Activated T-cell treated with anti-CD3 and anti-CD28 coated beads for 1 hour (primary cell): ENCODE data around the gene TMEM259.
A peak's percentile ranks its signal among the peaks of the same experiment; 100 is the strongest.

Source experiments
- DNase-seq: peaks from one replicate; pipeline ENCODE4 v3.0.0-alpha.2; 2020; ENCODE audit warnings: low read depth

The TMEM259 gene

DNA sequence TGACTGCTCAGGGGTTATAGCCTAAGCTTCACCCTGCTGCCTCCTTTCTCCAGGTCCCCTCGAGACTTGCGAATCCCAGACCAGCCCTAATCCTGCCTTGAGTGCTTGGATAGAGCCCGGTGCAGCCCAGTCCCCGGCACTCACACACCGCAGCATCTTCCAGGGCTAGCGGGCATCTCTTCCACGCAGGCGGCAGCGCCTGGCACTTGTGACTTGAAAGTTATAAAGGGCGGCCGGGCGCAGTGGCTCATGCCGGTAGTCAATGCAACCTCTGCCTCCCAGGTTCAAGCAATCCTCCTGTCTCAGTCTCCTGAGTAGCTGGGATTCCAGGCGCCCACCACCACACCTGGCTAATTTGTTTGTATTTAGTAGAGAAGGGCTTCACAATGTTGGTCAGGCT is 34.8 kb downstream of the TMEM259 start:
- DNase-seq: no peak

DNA sequence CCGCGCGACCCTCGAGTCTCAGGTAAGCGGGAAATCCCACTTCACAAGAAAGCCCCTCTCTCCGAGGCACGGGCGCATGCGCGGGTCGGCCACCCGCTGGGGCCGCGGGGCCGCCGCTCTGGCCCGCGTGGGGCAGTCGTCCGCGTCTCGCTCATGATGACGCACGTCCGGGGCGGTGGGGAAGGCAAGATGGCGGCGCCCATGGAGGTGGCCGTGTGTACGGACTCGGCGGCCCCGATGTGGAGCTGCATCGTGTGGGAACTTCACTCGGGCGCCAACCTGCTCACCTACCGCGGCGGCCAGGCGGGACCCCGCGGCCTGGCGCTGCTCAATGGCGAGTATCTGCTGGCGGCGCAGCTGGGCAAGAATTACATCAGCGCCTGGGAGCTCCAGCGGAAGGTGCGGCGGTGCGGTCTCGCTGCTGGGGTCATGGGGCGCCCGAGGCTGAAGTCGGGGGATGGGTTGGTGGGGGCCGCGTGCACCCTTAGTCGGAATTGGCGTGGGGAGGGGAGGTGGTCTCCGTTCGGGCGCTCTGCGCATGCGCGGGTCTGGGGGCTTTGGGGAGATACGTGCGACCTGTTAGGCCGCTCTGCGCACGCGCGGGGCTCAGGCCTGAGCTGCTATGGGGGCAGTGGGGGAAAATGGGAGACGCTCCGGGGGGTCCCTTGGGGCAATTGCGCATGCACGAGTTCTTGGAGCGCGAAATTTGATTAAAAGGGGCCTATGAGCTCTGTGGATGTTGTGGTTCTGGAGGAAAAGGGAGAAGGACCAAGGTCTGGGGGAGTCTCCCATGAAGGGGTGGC is 36.6 kb downstream of the TMEM259 start, which contains the start of gene WDR18:
Gene WDR18, plus strand, starts transcription at position 181 of the 803 bp plus-strand sequence. Its CDS starts 9 bp downstream, at position 190.
- peak; percentile 84 for DNase-seq

DNA sequence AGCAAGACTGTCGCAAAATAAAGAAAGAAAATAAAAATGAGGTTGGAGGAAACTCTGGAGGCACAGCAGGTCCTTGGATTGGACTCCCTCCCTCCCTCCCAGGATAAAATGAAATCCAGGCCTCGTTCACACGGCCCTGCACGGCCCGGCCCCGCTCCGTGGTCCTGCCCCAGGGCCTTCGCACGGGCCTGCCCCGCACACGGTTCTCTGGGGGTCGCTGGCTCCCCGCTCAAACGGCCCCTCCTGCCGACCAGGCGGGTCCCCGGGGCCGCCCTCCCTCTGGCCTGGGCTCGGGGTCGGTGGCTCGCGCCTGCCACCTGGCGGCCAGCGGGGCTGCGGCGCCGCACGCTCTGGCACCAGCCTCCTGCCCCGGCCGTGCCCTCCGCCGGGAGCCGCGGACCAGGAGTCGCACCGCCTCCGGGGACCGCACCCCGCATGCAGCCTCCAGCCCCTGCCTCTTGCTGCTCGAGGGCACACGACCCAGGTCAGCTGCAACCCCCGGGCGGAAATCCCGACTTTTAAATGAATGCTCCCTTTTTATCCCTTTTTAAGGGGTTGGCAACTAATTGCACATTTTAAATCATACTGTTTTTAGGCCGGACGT is 38.3 kb downstream of the TMEM259 start:
- peak; percentile 63 for DNase-seq

DNA sequence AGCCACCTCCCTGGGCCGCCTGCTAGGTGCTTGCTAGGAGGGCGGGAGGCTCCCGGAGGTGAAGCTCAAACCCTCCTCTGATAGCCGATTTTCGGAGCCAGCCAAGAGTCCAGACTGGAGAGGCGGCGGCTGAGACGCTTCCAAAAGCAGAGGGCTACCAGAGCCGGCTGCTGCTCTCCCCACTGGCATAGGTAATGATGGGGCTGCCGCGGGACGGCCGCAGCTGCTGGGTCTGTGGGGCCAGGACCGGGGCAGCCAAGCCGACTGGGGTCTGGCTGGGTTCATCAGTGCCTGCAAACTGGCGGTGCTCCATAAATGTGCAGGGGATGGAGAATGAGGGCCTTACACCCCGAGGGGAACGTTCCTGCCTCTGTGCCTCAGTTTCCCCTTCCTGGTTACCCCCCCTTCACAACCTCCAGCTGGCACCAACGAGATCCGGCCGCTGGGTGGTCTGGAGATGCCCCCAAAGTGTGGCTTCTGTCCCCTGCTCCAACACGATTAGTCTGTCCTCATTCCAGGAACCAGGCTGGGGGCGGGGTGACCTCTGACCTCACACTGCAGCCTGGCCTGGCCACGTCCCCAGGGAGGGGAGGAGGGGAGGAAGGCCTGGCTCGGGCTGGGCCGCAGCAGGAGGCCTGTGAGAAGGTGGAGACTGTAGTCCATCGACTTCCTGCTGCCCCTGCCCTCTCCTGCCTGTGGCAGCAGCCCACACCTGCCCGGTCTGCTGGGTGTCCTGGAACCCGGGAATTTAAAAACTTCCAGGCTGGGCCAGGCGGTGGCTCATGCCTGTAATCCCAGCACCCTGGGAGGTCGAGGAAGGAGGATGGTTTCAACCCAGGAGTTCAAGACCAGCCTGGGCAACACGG is 40.6 kb downstream of the TMEM259 start:
- DNase-seq: no peak

DNA sequence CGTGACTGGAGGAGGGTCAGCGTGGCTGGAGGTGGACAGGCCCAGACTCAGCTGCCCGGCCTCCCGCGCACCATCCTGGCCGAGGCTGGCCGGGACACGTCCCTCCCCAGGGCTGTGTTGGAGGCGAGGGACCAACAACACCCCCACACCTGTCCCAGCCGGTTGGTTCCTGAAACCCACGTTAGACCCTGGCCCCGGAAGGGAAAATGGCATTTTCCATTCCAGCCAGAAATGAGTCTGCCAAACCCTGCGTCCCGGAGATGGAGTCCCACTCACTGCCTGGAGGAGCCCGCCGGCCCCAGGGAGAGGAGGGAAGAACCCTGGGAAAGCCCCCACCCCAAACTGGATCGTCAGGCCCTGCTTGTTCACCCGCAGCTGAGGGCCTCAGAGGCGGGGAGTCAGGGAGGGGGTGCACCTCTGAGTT is 41.6 kb downstream of the TMEM259 start:
- DNase-seq: no peak

DNA sequence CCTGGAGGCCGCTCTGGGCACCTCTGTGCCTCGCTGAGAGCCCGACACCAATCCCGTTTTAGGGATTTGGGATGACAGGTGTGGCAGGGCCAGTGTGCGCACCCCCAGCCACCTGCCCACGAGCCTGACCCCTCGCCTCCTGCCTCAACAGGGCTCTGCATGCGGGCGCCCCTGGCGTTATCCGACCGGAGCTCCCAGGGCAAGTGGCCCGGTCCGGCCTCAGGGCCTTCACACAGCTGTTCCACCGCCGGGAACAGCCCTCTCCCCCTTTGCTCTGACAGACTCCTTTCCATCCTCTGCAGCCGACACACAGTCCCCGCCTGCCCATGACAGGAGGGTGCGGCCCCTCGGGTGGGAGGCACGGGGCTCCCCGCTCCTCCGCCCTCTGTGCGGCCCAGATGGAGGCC is 43.9 kb downstream of the TMEM259 start:
- no peak for DNase-seq

DNA sequence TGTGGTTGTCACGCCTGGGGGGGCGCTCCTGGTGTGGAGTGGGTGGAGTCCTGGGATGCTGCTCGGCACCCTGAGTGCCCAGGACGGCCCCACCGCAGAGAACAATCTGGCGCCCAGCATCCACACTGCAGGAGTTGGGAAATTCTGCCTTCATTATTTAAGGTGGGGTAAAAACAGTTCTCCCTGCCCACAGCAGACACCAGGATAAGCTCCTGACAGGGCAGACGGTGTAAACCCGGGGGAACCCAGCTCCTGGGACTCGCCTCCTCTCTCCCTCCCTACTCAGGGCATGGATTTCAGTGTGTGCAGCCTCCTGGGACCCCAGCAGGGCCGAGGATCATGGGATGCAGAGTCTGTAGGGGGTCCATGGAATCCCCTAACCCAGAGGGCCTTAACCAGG is 44.4 kb downstream of the TMEM259 start:
- DNase-seq: no peak

DNA sequence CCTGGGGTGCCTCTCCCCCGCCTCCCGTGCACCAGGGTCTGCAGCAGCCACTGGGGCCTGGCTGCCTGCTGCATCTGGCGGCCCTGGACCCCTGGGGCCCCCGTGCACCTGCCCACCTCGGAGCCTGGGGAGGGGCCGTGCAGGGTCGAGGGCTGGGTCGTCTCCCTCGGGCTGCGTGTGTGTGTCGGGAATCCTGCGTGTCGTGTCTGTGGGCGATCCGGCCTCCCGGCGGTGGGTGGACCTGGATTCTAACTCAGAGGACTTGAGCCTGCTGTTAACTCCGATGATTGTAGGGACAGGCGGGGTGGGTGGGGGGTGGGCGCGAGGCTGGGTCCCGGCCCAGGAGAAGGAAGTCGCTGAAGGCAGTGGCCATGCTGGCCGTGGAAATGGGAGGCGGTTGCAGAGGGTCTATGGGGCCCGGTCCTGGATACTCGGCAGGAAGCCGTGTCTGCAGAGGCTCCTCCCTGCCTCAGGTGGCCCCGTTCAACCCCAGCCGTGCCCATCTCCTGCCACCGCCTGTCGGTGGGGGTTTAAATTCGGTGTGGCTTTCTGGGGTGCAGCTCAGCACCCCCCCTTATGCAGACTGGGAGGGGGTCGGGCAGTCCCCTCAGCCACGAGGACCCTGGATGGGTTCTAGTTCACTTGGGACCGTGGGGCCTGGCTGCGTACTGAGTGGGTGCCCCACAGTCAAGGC is 46.2 kb downstream of the TMEM259 start:
- DNase-seq: no peak

DNA sequence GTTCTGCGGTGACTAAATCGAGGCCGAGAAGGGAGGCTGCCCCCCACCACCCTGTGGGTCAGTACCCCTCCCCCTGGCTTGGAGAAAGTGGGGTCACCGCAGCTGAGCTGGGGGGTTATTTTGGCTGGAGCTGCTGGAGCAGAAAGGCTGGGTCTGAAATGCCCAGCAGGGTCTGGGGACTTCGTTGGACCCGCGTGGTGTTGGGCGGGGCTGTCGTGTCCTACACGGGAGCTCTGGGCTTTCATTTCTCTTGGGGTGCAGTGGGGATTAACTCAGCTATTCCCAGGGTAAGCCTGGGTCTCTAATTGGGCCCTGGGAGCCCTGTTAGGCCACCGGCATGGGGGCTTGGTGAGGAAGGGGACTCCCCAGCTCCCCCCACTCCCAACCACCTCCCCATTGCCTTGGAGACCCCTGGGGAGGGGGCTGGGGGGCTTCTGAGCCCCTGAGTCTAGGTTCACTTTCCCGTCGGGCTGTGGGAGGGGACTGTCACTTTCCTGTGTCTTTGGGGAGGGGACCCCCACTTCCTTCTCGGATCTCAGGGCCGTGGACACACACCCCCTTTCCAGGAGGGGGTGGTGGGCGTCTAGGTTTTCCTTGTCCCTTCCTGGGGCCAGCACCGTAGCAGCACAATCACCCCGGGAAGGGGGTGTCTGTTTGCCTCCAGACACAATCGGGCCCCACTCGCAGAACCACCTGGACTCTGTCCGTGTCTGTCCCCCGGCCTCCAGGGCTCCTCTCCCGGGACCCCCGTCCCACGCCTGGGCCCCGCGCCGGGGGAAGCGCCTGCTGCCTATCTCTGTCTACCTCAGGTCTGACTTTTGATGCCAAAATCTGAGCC is 47.0 kb downstream of the TMEM259 start:
- no peak for DNase-seq

DNA sequence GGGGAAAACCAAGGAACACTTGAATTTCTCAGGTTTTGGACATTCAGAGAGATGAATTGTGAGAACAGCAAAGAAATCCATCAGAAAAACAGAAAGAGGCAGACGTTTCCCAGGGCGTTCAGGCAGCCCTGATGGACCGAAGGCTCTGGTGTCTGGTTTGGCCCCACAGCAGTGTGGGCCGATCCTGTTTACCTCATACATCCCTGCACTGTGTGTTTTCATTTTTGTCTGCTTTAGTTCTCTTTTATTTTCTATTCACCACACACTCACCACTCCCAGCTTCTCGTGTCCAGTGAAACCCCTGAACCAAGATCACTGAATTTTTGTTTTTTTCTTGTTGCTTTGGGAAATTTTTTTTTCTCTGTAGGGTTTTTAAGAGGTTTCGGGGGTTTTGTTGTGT is 48.6 kb downstream of the TMEM259 start:
- no peak for DNase-seq

DNA sequence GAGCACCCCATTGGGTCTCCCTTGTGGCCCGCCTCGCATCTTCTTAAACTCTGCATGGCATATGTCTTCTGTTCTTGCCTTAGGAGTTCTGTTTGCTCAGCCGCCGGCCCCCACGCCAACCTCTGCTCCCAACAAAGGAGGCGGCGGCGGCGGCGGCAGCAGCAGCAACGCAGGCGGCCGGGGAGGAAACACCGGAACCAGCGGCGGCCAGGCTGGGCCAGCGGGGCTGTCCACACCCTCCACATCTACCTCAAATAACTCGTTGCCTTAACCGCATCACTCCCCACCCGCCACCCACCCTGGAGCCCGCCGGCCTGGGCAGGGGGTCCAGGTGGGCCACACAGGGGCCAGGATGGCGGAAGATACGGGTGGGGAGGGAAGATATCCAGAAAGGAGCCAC is 49.1 kb downstream of the TMEM259 start:
- no peak for DNase-seq

DNA sequence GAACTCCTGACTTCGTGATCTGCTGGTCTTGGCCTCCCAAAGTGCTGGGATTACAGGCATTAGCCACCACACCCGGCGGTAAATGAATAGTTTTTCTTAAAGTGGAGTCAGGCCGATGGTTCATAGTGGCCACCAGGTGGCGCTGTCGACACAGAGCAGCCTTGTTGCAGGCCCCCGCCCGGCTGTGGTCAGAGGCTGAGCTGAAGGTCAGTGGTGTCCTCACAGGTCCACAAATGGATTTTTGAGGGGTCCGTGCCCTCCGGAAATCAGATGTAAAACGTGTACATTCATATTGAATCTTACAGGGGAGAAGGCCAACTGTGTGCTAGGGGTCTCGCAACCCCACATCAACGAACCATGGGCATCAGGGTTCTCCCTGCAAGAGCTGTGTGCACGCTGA is 50.2 kb downstream of the TMEM259 start:
- DNase-seq: no peak

DNA sequence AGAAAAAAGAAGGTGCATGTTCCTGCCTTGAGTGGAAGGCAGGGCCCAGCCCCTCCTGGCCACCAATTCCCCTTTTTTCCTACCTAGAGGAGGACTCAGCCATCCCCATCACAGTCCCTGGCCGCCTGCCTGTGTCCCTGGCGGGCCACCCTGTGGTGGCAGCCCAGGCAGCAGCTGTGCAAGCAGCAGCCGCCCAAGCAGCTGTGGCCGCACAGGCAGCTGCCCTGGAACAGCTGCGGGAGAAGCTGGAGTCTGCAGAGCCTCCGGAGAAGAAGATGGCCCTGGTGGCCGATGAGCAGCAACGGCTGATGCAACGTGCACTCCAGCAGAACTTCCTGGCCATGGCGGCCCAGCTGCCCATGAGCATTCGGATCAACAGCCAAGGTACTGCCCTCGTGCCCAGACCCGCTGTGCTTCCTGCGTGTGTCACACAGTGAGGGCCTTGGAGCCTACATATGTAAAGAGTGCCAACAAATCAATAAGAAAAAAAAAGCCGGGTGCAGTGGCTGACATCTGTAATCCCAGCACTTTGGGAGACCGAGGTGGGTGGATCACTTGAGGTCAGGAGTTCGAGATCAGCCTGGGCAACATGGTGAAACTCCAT is 54.3 kb downstream of the TMEM259 start:
- no peak for DNase-seq

DNA sequence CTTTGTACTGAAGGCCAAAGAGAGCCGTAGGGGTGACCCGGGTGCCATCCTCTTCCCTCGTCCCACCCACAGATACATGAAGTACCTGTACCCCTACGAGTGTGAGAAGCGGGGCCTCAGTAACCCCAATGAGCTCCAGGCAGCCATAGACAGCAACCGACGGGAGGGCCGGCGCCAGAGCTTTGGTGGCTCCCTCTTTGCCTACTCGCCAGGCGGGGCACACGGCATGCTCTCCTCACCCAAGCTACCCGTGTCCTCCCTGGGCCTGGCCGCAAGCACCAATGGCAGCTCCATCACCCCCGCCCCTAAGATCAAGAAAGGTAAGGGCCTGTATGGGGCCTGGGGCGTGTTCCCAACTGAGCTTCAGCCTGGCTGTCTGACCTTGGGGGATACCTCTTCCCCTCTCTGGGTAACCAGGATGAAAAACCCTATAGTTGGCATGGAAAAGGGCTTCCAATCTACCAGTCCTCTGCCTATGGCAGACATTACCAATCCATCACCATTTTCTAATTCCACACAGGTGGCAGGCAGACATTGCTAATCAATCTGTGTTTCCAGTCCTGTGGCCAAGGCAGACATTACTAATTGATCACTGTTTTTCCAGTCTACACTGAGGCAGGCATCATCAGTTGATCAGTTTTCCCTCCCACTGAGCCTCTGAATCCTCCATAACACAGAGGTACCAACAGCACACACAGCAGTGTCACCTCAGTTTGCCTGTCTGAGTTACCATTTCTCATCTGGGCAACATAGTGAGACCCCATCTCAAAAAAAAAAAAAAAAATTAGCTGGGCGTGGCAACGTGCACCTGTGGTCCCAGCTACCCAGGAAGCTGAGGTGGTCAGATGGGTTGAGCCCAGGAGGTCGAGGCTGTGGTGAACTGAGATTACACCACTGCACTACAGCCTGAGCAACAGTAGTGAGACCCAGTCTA is 55.9 kb downstream of the TMEM259 start:
- DNase-seq: no peak

DNA sequence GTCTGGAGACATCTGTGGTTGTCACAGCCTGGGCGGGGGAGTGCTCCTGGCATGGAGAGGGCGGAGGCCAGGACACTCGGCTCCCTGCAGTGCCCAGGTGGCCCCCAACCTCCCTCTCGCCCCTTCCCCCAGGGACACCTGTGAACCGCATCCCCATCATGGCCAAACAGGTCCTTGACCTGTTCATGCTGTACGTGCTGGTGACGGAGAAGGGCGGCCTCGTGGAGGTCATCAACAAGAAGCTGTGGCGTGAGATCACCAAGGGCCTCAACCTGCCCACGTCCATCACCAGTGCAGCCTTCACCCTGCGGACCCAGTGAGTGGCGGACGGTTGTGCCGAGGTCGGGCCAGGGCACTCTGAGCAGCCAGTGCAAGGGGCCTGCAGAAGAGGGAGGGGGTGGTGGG is 56.8 kb downstream of the TMEM259 start:
- no peak for DNase-seq

DNA sequence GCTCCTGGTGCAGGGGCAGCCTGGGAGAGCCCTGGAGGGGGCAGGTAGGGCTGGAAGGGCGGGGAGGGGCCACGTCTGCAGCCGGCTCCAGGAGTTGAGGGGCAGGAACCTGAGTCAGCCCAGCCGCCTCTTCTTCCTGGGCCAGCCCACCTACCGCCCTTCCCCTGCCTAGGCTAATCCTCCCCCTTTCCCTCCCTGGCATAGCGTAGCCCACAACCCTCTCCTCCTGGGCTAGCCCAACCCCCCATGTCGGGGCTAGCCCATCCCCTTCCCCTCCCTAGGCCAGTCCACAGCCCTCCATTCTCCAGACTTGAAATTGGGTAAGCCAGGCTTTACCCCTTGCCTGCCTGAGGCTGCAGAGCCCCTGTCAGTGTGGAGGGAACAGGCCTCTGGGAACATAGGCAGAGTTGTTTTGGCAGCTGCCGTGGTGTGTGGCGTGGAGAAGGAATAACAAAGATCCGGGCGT is 57.4 kb downstream of the TMEM259 start:
- no peak for DNase-seq

DNA sequence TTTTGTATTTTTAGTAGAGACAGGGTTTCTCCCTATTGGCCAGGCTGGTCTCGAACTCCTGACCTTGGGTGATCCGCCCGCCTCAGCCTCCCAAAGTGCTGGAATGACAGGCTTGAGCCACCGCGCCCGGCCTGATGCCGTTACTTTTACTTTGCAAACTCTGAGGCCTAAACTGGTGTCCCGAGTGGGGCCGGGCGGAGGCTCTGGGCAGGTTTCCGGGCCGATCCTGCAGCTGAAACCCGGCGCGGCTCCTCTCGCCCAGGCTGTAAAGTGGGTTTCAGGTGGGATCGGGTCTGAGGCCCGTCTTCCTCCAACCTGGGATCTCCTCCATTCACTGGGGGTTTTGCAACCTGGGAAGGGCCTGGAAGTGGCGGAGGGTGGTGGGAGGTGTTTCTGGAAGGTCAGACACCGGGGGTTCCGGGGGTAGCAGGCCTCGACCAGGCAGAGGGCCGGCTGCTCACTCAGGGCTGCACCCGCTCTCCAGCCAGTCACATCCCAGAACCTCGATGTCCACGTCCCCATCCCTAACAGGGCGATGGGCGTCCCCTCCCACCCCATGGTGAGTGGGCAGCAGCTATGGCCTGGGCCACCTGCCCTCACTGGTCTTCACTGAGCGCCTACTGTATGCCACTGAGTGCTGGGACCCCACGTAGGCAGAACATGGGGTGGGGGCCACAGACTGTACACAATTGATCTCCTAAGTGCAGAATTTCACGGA is 58.1 kb downstream of the TMEM259 start:
- DNase-seq: no peak

DNA sequence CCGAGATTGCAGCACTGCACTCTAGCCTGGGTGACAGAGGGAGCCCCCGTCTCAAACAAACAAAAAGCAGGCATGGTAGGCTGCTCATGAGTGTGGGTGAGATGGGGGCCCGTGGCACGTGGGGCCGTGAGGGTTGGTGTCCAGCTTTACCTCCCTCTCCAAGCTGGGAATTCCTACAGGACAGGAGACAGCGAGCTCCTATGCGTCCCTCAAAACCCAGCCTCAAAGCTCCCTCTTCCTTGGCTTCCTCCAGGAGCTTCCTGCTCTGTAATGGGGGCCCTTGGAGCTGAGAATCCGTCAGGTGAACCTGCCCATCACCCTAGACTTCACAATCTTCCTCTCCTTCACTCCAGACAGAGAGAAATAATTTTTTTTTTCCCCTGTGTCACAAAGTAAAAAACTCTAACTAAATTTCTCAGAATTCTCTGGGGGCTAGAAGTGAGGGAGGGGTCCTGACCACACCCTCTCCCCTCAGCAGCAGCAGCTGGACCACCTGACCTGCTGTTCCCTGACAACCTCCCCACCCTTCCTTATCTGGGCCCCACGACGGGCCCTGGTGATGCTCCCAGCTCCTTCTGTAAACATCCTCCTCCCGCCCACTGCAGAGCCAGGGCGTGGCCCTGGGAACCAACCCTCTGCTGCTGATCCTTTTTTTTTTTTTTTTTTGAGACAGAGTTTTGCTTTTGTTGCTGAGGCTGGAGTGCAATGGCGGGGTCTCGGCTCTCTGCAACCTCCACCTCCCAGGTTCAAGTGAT is 58.9 kb downstream of the TMEM259 start:
- DNase-seq: no peak
